Measurements from ENCODE around the gene TMX2.

- TF ChIP-seq CTCF (optimal IDR thresholded peaks at IDR 0.05 in 1 of 3, IDR thresholded peaks at IDR 0.05 in 1 of 3, conservative IDR thresholded peaks at IDR 0.05 in 1 of 3; ENCODE audit: extremely low read depth in 1 of 3, insufficient read depth in 2 of 3, low read length in 3 of 3), result no peak
- no peak for TF ChIP-seq EZH2 (IDR thresholded peaks at IDR 0.05; ENCODE audit: low read length)
Measured at GRCh38 chr11:57680552-57680874, 31.9 kb upstream of the TMX2 start.

Measured in keratinocyte (primary cell).